Aorta (tissue), 5 donors: Measurements from ENCODE around the gene FOXF1. TPM values are rescaled to one million over a fixed set of nuclear protein-coding genes. Genes with fewer than 3 reads are reported as not detected.

Experiments
- ATAC-seq: fragments of 200-7000 bp; cut with Tn5 transposase; one replicate; pipeline ENCODE4 v1.9.1; 2022; ENCODE audit warnings: moderate library complexity; ENCODE audit not compliant: low FRiP score
- DNase-seq, 2 donors: peaks; one replicate each; pipeline ENCODE4 v3.0.0-alpha.2; 2020
- H3K27ac ChIP-seq, 2 donors: one replicate each; pipeline ENCODE4 v1.5.1; 2013; ENCODE audit warnings: low read length in 2 of 2, mild to moderate bottlenecking in 2 of 2, moderate library complexity in 2 of 2, control low read depth in 1 of 2, inconsistent platforms in 1 of 2, low read depth in 1 of 2
- H3K27me3 ChIP-seq, 2 donors: one replicate each; pipeline ENCODE4 v1.6.1; 2013; ENCODE audit warnings: control low read depth in 1 of 2, low read length in 1 of 2, mild to moderate bottlenecking in 1 of 2, moderate library complexity in 1 of 2; ENCODE audit not compliant: insufficient read depth in 2 of 2, control insufficient read depth in 1 of 2
- H3K36me3 ChIP-seq, 2 donors: one replicate each; pipeline ENCODE4 v1.6.1; 2013; ENCODE audit warnings: control low read depth in 1 of 2, low read length in 1 of 2, mild to moderate bottlenecking in 1 of 2; ENCODE audit not compliant: insufficient read depth in 2 of 2, control insufficient read depth in 1 of 2
- H3K4me1 ChIP-seq, 2 donors: one replicate each; pipeline ENCODE4 v1.6.1; 2013; ENCODE audit warnings: low read length in 2 of 2, control low read depth in 1 of 2, mild to moderate bottlenecking in 1 of 2, moderate library complexity in 1 of 2; ENCODE audit not compliant: insufficient read depth in 2 of 2, control insufficient read depth in 1 of 2
- H3K4me3 ChIP-seq, 2 donors: one replicate each; pipeline ENCODE4 v1.5.1; 2013; ENCODE audit warnings: low read length in 2 of 2, control low read depth in 1 of 2, mild to moderate bottlenecking in 1 of 2
- H3K9me3 ChIP-seq: one replicate; pipeline ENCODE4 v1.6.1; 2013; ENCODE audit warnings: mild to moderate bottlenecking, low read length; ENCODE audit not compliant: control insufficient read depth
- WGBS, 2 donors: extraction: QIAGEN DNeasy Blood & Tissue Kit; methylation state at CpG; one replicate each; pipeline ENCODE4 v1.1.7; 2013; 5-methylcytosine and 5-hydroxymethylcytosine counted together
- intact Hi-C, 2 donors: fragments of 100-400 bp; cut with DNase I; formaldehyde crosslinking; loops; one replicate each; pipeline versions ENCODE4 v1.14.2 to v1.15.0; 2022
- polyA plus RNA-seq, 2 donors: library from polyadenylated mRNA; stranded (reverse); fragments of 200-250 nt; gene quantifications; one replicate each; pipeline ENCODE4 v1.2.3, GENCODE V29; 2013
- total RNA-seq, 2 donors: library from RNA; stranded (reverse); fragmentation: NEBNext Ultra II Directional; extraction: Animal tissue kit (Norgen Biotek cat#: 25700); gene quantifications; one replicate each; pipeline ENCODE4 v1.2.1, GENCODE V29; 2021
- donor health status: healthy with polysubstance abuse.
- donor health status: Bipolar disorder and iron deficiency.
- donor health status: DM: no; HTN: no; CAD: no.
- donor health status: DM: no; HTN: no; CAD: no.
- donor health status: DM: yes; HTN: yes; CAD: no.

FOXF1 gene
- total and polyA plus RNA-seq, 4 donors, result 0.10 to 1.8 (median 0.50) TPM

GRCh38 chr16:86525696-86526095, 15.4 kb downstream of the FOXF1 start:
- Histone ChIP-seq H3K27me3 (no peaks in the 10 kb centered on the region), H3K4me1 (no peaks in the 10 kb centered on the region), H3K27ac (no peak overlapping the region), H3K9me3 (no peaks in the 10 kb centered on the region), H3K4me3 (no peak overlapping the region), H3K36me3 (no peaks in the 10 kb centered on the region)
- WGBS, 2 donors, result 66 to 68% methylated on average over 12 of the region's 12 CpGs
- no peak for ATAC-seq
- peak in 1 of 2 donors; percentile 46 for DNase-seq
- intact Hi-C loops, result no loop called here

GRCh38 chr16:86527366-86527765, 17.0 kb downstream of the FOXF1 start:
- ATAC-seq (no peak), DNase-seq (peak in 1 of 2 donors; percentile 66)
- Histone ChIP-seq H3K4me1 (no peaks in the 10 kb centered on the region), H3K36me3 (no peaks in the 10 kb centered on the region), H3K9me3 (no peaks in the 10 kb centered on the region), H3K27me3 (no peaks in the 10 kb centered on the region), H3K27ac (no peak overlapping the region), H3K4me3 (no peak overlapping the region)
- intact Hi-C loops, result no loop called here
- 91 to 94% methylated on average over 15 of the region's 15 CpGs for WGBS, 2 donors

DNA sequence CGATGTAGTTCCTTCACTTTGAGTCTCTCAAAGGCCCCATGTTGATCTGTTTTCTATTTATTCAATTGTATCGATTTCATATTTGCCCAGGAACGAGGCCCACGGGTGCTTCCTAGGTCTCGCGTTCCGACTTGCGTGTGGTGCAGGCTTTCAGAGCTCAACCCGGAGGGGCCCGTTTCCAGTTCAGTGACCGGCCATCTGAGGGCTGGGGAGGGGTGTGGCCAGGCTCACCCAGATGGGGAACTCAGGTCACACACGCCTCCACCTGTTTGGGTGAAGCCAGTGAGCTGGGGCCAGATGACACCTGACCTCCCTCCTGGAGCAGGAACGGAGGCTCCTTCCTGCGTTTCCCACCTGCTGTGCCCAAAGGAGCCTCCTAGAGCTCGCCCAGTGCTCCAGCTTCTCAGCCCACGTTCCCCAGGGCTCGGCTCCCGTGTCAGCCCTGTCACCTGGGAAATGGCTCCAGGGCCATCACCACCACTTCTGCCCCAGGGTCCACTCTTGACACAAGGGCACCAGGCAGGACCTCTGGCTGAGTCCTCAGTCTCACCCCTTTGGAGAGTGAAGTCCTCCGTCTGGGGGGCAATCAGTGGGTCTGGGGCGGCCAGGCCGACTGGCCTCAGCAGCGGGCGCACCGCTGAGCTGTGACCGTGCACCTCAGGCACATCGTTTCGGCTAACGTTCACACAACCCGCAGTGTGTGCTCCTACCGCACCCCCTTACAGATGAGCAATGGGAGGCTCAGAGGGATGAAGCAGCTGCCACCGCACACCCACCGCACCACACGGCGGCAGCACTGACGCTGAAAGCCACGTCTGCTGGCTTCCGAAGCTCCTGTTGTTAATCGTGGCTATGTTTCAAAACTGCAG, 18.0 kb downstream of the FOXF1 start:
- WGBS, 2 donors, result 91 to 93% methylated on average over 38 of the region's 38 CpGs
- no peaks in the 10 kb centered on the region for H3K9me3 ChIP-seq
- H3K4me1 ChIP-seq, result no peaks in the 10 kb centered on the region
- no peaks in the 10 kb centered on the region for H3K36me3 ChIP-seq
- ATAC-seq (no peak), DNase-seq (peak in 1 of 2 donors; percentile 66)
- no peak overlapping the region for H3K4me3 ChIP-seq
- H3K27ac ChIP-seq, result no peak overlapping the region
- no peaks in the 10 kb centered on the region for H3K27me3 ChIP-seq
- intact Hi-C loops, result no loop called here

DNA sequence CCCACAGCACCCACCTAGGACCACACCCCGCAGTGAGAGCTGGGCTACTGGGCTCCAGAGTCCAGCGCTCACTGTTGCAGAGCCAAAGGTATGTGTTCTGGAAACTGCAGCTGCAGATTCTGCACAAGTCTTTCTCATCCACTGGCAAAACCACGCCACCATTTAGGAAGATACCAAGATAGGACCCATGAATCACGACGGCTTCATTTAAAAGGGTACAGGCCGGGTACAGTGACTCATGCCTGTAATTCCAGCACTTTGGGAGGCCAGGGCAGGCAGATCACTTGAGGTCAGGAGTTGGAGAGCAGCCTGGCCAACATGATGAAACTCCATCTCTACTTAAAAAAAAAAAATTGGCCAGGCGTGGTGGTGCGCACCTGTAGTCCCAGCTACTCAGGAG, 18.8 kb downstream of the FOXF1 start:
- 93 to 94% methylated on average over 8 of the region's 8 CpGs for WGBS, 2 donors
- no peaks in the 10 kb centered on the region for H3K4me1 ChIP-seq
- no peak overlapping the region for H3K4me3 ChIP-seq
- DNase-seq, result peak in 1 of 2 donors; percentile 28
- H3K36me3 ChIP-seq, result no peaks in the 10 kb centered on the region
- intact Hi-C loops, result no loop called here
- H3K27me3 ChIP-seq, result no peaks in the 10 kb centered on the region
- no peak overlapping the region for H3K27ac ChIP-seq
- no peaks in the 10 kb centered on the region for H3K9me3 ChIP-seq
- ATAC-seq, result no peak

- H3K27ac ChIP-seq, result no peak overlapping the region
- DNase-seq (peak in 1 of 2 donors; percentile 66), ATAC-seq (no peak)
Measured at GRCh38 chr16:86530251-86531190, 20.2 kb downstream of the FOXF1 start.

DNA sequence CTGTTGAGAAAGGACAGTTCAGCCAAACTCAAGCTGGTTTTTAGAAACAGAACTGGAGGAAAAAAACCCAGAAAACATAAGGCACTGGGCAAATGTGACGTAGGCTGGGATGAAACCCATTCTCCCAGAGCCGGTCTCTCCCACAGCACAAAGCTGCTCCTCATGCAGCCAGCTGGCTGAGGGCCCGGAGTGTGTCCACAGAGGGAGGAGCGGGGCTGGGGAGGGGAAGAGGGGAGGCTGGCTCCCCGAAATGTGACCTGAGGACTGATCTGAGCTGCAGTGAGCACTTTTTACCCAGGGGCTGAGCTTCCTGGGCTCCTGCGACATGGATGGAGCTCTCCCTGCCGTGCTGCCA, 20.8 kb downstream of the FOXF1 start:
- Histone ChIP-seq H3K4me3 (no peak overlapping the region), H3K27me3 (no peaks in the 10 kb centered on the region), H3K9me3 (no peaks in the 10 kb centered on the region), H3K27ac (no peak overlapping the region), H3K4me1 (no peaks in the 10 kb centered on the region), H3K36me3 (no peaks in the 10 kb centered on the region)
- 42 to 59% methylated on average over 5 to 7 of the region's 7 CpGs for WGBS, 2 donors
- ATAC-seq (no peak), DNase-seq (peak in 1 of 2 donors; percentile 80)
- intact Hi-C loops, result no loop called here

More at GRCh38 chr16:86530251-86531190, 20.2 kb downstream of the FOXF1 start:
- no peaks in the 10 kb centered on the region for H3K9me3 ChIP-seq
- no peaks in the 10 kb centered on the region for H3K36me3 ChIP-seq
- 88% methylated on average over 31 of the region's 31 CpGs for WGBS, 2 donors
- H3K4me3 ChIP-seq, result no peak overlapping the region
- no peaks in the 10 kb centered on the region for H3K27me3 ChIP-seq
- H3K4me1 ChIP-seq, result no peaks in the 10 kb centered on the region
- intact Hi-C loops, result no loop called here

DNA sequence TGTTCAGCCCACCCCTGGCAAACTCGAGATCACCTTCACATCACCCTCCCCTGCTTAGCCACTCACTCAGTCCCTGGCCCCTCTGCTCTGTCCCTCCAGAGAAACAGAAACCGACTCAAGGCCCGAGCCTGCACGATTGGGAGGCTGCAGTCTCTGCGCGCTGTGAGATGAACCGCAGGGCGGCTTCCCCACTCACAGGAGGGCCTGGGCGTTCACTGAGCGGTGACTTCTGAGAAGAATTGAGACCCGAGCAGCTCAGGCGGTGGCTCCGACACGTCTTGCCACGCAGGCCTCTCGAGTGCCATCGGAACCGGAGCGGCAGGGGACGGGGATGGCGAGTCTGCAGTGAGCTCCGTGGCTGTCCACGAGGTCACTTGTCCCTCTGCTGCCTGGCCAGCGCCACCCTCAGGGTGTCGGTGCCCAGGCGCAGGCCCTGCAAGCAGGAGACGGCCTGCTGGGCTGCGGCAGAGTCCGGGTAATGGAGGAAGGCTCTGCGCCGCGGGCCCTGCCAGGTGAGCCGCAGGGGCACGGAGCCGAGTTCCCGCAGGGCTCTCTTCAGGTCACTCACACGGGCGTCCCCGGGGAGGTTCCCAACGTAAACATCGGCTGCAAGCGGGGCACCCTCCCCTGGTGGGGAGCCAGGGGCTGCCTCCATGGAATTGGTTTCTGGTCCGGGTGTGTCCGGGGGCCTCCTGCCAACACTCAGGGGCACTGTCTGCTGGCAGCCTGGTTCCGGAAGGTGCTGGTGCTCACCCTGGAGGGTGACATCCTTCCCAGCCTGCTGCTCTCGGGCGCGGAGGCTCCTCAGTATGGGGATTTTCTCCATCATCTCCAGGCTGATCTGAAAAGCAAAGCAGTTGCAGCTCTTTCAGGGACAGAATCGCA, 21.6 kb downstream of the FOXF1 start:
- Histone ChIP-seq H3K27ac (no peak overlapping the region), H3K27me3 (no peaks in the 10 kb centered on the region), H3K4me3 (no peak overlapping the region), H3K4me1 (no peaks in the 10 kb centered on the region), H3K9me3 (no peaks in the 10 kb centered on the region), H3K36me3 (no peaks in the 10 kb centered on the region)
- peak in 1 of 2 donors; percentile 74 for DNase-seq
- intact Hi-C loops, result no loop called here
- WGBS, 2 donors, result 93 to 94% methylated on average over 48 to 49 of the region's 49 CpGs
- peak; percentile 34 for ATAC-seq

DNA sequence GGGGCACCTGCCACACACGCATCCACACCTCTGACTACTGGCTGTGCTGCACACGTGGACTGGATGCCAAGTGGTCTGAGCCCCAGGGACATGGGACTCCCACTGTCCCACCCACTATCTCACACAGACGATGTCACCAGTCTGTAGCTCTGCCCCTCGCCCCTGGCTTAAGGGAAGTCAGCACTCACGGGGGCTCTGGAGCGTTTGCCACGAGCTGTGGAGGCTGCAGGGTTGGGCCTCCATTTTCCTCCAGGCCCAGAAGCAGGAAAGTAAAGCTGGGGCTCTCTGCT, 22.1 kb downstream of the FOXF1 start:
- ATAC-seq (no peak), DNase-seq (peak in 1 of 2 donors; percentile 60)
- intact Hi-C loops, result no loop called here
- Histone ChIP-seq H3K4me3 (no peak overlapping the region), H3K27ac (no peak overlapping the region), H3K9me3 (no peaks in the 10 kb centered on the region), H3K4me1 (no peaks in the 10 kb centered on the region), H3K36me3 (no peaks in the 10 kb centered on the region), H3K27me3 (no peaks in the 10 kb centered on the region)
- 93 to 95% methylated on average over 7 of the region's 7 CpGs for whole genome bisulfite sequencing, 2 donors
